Measurements from ENCODE around the gene IRS2.

DNA sequence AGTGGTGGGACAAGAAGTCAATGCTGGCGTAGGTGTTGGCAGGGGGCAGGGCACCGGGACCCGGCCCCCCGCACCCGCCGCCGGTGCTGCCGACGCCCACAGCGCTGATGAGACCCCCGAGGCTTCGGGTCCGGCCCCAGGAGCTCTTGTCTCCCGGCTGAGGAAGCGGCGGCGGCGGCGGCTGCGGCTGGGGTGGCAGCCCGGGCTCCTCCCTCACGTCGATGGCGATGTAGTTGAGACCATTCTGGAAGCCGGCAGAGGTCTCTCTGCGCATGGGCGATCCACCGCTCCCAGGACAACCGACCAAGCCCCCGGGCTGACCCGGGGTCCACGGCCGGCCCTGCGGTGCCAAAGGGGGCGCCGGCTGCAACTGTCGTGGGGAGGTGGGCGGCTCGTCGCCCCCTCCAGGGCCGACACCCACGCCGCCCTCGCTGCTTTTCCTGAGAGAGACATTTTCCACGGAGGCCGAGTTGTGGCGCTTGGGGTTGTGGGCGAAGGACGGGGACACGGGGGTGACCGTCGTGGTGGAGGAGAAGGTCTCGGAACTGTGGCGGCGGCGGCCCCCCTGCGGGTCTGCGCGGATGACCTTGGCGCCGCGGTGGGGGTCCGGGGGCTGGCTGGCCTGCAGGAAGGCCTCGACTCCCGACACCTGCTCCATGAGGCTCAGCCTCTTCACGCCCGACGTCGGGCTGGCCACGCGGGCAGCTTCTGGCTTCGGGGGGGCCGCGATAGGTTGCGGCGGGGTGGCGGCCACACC, 4.1 kb downstream of the IRS2 start:
- TF ChIP-seq, protein P1, sequence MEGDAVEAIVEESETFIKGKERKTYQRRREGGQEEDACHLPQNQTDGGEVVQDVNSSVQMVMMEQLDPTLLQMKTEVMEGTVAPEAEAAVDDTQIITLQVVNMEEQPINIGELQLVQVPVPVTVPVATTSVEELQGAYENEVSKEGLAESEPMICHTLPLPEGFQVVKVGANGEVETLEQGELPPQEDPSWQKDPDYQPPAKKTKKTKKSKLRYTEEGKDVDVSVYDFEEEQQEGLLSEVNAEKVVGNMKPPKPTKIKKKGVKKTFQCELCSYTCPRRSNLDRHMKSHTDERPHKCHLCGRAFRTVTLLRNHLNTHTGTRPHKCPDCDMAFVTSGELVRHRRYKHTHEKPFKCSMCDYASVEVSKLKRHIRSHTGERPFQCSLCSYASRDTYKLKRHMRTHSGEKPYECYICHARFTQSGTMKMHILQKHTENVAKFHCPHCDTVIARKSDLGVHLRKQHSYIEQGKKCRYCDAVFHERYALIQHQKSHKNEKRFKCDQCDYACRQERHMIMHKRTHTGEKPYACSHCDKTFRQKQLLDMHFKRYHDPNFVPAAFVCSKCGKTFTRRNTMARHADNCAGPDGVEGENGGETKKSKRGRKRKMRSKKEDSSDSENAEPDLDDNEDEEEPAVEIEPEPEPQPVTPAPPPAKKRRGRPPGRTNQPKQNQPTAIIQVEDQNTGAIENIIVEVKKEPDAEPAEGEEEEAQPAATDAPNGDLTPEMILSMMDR (conservative IDR thresholded peaks at IDR 0.05; ENCODE audit: low read depth in 2 of 2), result no peak
- TF ChIP-seq CREB1 (CRISPR knock-in tag; IDR thresholded peaks at IDR 0.05; ENCODE audit: low read depth) (no peak), JUNB (IDR thresholded peaks at IDR 0.05; ENCODE audit: unreplicated experiment) (no peak), POLR2AphosphoS5 (IDR thresholded peaks at IDR 0.05; ENCODE audit: low read depth) (no peak), EZH2 (IDR thresholded peaks at IDR 0.05; ENCODE audit: low read depth, unreplicated experiment) (no peak), ETS1 (IDR thresholded peaks at IDR 0.05) (no peak), EZH2phosphoT487 (IDR thresholded peaks at IDR 0.05; ENCODE audit: unreplicated experiment) (no peak)
- TF ChIP-seq, protein P2, sequence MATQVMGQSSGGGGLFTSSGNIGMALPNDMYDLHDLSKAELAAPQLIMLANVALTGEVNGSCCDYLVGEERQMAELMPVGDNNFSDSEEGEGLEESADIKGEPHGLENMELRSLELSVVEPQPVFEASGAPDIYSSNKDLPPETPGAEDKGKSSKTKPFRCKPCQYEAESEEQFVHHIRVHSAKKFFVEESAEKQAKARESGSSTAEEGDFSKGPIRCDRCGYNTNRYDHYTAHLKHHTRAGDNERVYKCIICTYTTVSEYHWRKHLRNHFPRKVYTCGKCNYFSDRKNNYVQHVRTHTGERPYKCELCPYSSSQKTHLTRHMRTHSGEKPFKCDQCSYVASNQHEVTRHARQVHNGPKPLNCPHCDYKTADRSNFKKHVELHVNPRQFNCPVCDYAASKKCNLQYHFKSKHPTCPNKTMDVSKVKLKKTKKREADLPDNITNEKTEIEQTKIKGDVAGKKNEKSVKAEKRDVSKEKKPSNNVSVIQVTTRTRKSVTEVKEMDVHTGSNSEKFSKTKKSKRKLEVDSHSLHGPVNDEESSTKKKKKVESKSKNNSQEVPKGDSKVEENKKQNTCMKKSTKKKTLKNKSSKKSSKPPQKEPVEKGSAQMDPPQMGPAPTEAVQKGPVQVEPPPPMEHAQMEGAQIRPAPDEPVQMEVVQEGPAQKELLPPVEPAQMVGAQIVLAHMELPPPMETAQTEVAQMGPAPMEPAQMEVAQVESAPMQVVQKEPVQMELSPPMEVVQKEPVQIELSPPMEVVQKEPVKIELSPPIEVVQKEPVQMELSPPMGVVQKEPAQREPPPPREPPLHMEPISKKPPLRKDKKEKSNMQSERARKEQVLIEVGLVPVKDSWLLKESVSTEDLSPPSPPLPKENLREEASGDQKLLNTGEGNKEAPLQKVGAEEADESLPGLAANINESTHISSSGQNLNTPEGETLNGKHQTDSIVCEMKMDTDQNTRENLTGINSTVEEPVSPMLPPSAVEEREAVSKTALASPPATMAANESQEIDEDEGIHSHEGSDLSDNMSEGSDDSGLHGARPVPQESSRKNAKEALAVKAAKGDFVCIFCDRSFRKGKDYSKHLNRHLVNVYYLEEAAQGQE (IDR thresholded peaks at IDR 0.05; ENCODE audit: unreplicated experiment), result no peak

Measured in GM23338 (cell line).